MM.1S (cell line): ENCODE measurements around the gene PDK1.
"Not testable (repeated sequence)": the region's sequence is repeated elsewhere in the genome, so short reads cannot be mapped to it uniquely, and the experiment has no call there.

Experiments used
- DNase-seq: peaks from one replicate; pipeline ENCODE4 v3.0.0-alpha.2; 2015
- H2AFZ ChIP-seq: fragments of 300-600 bp; sonication (generic); 2 replicates; pipeline ENCODE4 v1.6.0; 2016; ENCODE audit warnings: antibody characterized with exemption, low read length
- H3F3A ChIP-seq: fragments of 300-600 bp; sonication (generic); 2 replicates; pipeline ENCODE4 v1.6.1; 2016; ENCODE audit warnings: mild to moderate bottlenecking, antibody characterized with exemption, low read length, moderate library complexity, mixed read lengths; ENCODE audit not compliant: insufficient read depth
- H3K27ac ChIP-seq: fragments of 300-600 bp; sonication (generic); 2 replicates; pipeline ENCODE4 v1.5.1; 2016; ENCODE audit warnings: mild to moderate bottlenecking, low read length
- H3K27me3 ChIP-seq: fragments of 300-600 bp; sonication (generic); replicated peaks from 2 replicates; pipeline ENCODE4 v1.6.0; 2016; ENCODE audit warnings: low read length; ENCODE audit not compliant: insufficient read depth
- H3K36me3 ChIP-seq: fragments of 300-600 bp; sonication (generic); replicated peaks from 2 replicates; pipeline ENCODE4 v1.6.1; 2016; ENCODE audit warnings: mild to moderate bottlenecking, low read length, mixed read lengths; ENCODE audit not compliant: insufficient read depth
- H3K4me1 ChIP-seq: fragments of 300-600 bp; sonication (generic); 2 replicates; pipeline ENCODE4 v1.6.1; 2016; ENCODE audit warnings: low read length, mixed read lengths
- H3K4me2 ChIP-seq: fragments of 300-600 bp; sonication (generic); 2 replicates; pipeline ENCODE4 v1.6.0; 2016; ENCODE audit warnings: low read depth, low read length
- H3K4me3 ChIP-seq: fragments of 300-600 bp; sonication (generic); 2 replicates; pipeline ENCODE4 v1.5.1; 2016; ENCODE audit warnings: low read length, mixed read lengths
- H3K79me2 ChIP-seq: fragments of 300-600 bp; sonication (generic); 2 replicates; pipeline ENCODE4 v1.6.1; 2016; ENCODE audit warnings: mixed run types, low read length, mixed read lengths
- H3K9ac ChIP-seq: fragments of 300-600 bp; sonication (generic); 2 replicates; pipeline ENCODE4 v1.6.1; 2016; ENCODE audit warnings: low read length, mixed read lengths
- H3K9me2 ChIP-seq: fragments of 300-600 bp; sonication (generic); replicated peaks from 2 replicates; pipeline ENCODE4 v1.6.1; 2016; ENCODE audit warnings: mild to moderate bottlenecking, low read length, mixed read lengths; ENCODE audit not compliant: insufficient read depth
- H3K9me3 ChIP-seq: fragments of 300-600 bp; sonication (generic); replicated peaks from 2 replicates; pipeline ENCODE4 v1.6.1; 2016; ENCODE audit warnings: mild to moderate bottlenecking, low read length, mixed read lengths; ENCODE audit not compliant: insufficient read depth
- H4K20me1 ChIP-seq: fragments of 300-600 bp; sonication (generic); 2 replicates; pipeline ENCODE4 v1.6.1; 2016; ENCODE audit warnings: mild to moderate bottlenecking, low read length, moderate library complexity, mixed read lengths; ENCODE audit not compliant: insufficient read depth
- CTCF ChIP-seq: fragments of 300-600 bp; sonication (generic); IDR thresholded peaks from 2 replicates; pipeline ENCODE4 v1.5.1; 2016; ENCODE audit warnings: antibody characterized with exemption, low read length, mixed read lengths
- EZH2 ChIP-seq: fragments of 300-600 bp; sonication (generic); optimal IDR thresholded peaks from 2 replicates; pipeline ENCODE3; 2017; ENCODE audit warnings: low read depth, mild to moderate bottlenecking, antibody characterized with exemption, low read length, mixed read lengths
- EZH2phosphoT487 ChIP-seq: fragments of 300-600 bp; sonication (generic); IDR thresholded peaks from 2 replicates; pipeline ENCODE4 v1.6.1; 2018; ENCODE audit warnings: antibody characterized with exemption, low read length

The PDK1 gene

GRCh38 chr2:172545408-172546075, 10.3 kb upstream of the PDK1 start:
- Histone ChIP-seq H3K9ac (no peak overlapping the region), H3K4me1 (peaks cover 43% of the 10 kb centered on the region), H3F3A (peaks cover 23% of the 10 kb centered on the region), H4K20me1 (no peaks in the 10 kb centered on the region), H3K4me2 (peak overlapping the region; percentile 15; the same call in 1 of the 2 replicates), H3K27me3 (no peaks in the 10 kb centered on the region), H3K9me3 (no peaks in the 10 kb centered on the region), H3K27ac (peak overlapping the region; percentile 54; the same call in 1 of the 2 replicates), H2AFZ (no peak overlapping the region), H3K79me2 (peaks cover 70% of the 10 kb centered on the region), H3K9me2 (no peaks in the 10 kb centered on the region), H3K4me3 (no peak overlapping the region), H3K36me3 (no peaks in the 10 kb centered on the region; the same call in 1 of the 2 replicates)
- DNase-seq = no peak
- TF ChIP-seq EZH2 (no peak), EZH2phosphoT487 (no peak), CTCF (no peak)

DNA sequence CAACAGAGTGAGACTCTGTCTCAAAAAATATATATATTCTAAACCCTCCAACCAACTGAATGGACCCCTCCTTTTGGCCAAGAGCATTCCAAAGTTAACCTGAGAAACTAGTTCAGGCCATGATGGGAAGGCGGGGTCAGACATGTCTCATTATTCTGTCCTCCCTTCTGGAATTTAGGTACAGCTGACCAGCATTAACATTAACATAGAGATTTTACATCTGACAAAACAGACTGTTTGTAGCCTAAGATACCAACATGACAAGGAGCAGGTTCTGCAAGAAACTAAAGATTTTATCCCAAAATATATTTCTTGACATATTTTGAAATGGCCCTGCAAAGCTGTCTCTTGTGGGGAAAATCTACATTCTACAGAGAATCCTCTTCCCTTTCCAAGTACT, 6.8 kb upstream of the PDK1 start:
- DNase-seq = no peak
- H3K9me3 ChIP-seq = no peaks in the 10 kb centered on the region
- H3K27me3 ChIP-seq = no peaks in the 10 kb centered on the region
- H3K9me2 ChIP-seq = no peaks in the 10 kb centered on the region
- H3K27ac ChIP-seq = no peak overlapping the region
- no peak for TF ChIP-seq CTCF
- no peak for TF ChIP-seq EZH2
- no peak for TF ChIP-seq EZH2phosphoT487
- H3K4me2 ChIP-seq = no peak overlapping the region
- no peaks in the 10 kb centered on the region for H4K20me1 ChIP-seq
- peaks cover 82% of the 10 kb centered on the region for H3K79me2 ChIP-seq
- no peak overlapping the region for H3K4me3 ChIP-seq
- H3F3A ChIP-seq = peaks cover 30% of the 10 kb centered on the region
- H3K9ac ChIP-seq = no peak overlapping the region
- H3K4me1 ChIP-seq = peaks cover 79% of the 10 kb centered on the region
- H3K36me3 ChIP-seq = no peaks in the 10 kb centered on the region; the same call in 1 of the 2 replicates
- H2AFZ ChIP-seq = no peak overlapping the region

- not testable (repeated sequence) for H4K20me1 ChIP-seq, H3K27me3 ChIP-seq, H3K4me3 ChIP-seq, H2AFZ ChIP-seq, H3K9me2 ChIP-seq, H3K9me3 ChIP-seq, H3K9ac ChIP-seq, H3K36me3 ChIP-seq
- Histone ChIP-seq H3K27ac (peak overlapping the region; percentile 52; the same call in 1 of the 2 replicates), H3F3A (peaks cover 30% of the 10 kb centered on the region), H3K4me1 (peaks cover 85% of the 10 kb centered on the region), H3K4me2 (peak overlapping the region; percentile 43), H3K79me2 (peaks cover 83% of the 10 kb centered on the region)
- DNase-seq = peak; percentile 73
These were observed 6.1 kb upstream of the PDK1 start for GRCh38 chr2:172549802-172550201.

DNA sequence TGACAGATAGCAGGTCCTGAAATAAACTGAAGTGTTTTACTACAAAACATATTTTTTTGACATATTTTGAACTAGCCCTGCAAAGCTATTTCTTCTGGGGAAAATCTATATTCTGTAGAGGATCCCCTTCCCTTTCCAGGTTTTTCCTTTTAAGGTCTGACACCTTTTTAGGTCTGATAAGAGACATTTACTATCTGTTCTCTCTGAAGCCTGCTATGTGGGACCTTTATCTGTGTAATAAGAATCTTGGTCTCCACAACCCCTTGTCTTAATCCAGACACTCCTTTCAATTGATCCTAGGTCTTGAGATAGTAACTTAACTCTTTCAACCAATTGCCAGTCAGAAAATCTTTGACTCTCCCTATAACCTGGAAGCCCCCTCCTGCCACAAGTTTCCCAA, 5.5 kb upstream of the PDK1 start:
- no peaks in the 10 kb centered on the region for H3K9me2 ChIP-seq
- no peaks in the 10 kb centered on the region for H4K20me1 ChIP-seq
- H3K27ac ChIP-seq = peak overlapping the region; percentile 52; the same call in 1 of the 2 replicates
- no peaks in the 10 kb centered on the region for H3K27me3 ChIP-seq
- no peak overlapping the region for H3K4me3 ChIP-seq
- peaks cover 83% of the 10 kb centered on the region for H3K79me2 ChIP-seq
- no peaks in the 10 kb centered on the region for H3K36me3 ChIP-seq
- TF ChIP-seq EZH2 (no peak), EZH2phosphoT487 (no peak), CTCF (no peak)
- H2AFZ ChIP-seq = no peak overlapping the region
- H3K4me2 ChIP-seq = peak overlapping the region; percentile 43
- peak overlapping the region; percentile 18; the same call in 1 of the 2 replicates for H3K9ac ChIP-seq
- H3K9me3 ChIP-seq = no peaks in the 10 kb centered on the region
- no peak for DNase-seq
- peaks cover 85% of the 10 kb centered on the region for H3K4me1 ChIP-seq
- peaks cover 34% of the 10 kb centered on the region for H3F3A ChIP-seq
